Loucy (cell line): ENCODE results near the gene TMTC1.

Experiments used
- H2AFZ ChIP-seq: fragments of 200-600 bp; sonication (generic); 2 replicates; pipeline ENCODE4 v1.6.0; 2016; ENCODE audit warnings: antibody characterized with exemption, mild to moderate bottlenecking, low read length, moderate library complexity
- H3F3A ChIP-seq: fragments of 200-600 bp; 2 replicates; pipeline ENCODE4 v1.6.0; 2016; ENCODE audit warnings: antibody characterized with exemption, low read depth, mild to moderate bottlenecking
- H3K27me3 ChIP-seq: fragments of 200-600 bp; sonication (generic); 2 replicates; pipeline ENCODE4 v1.6.1; 2014; ENCODE audit warnings: low read length, mild to moderate bottlenecking; ENCODE audit not compliant: insufficient read depth, poor library complexity, severe bottlenecking
- H3K36me3 ChIP-seq: fragments of 200-600 bp; sonication (generic); 2 replicates; pipeline ENCODE4 v1.6.1; 2016; ENCODE audit warnings: low read length; ENCODE audit not compliant: insufficient read depth
- H3K4me1 ChIP-seq: fragments of 200-600 bp; sonication (generic); 2 replicates; pipeline ENCODE4 v1.5.1; 2014; ENCODE audit warnings: low read length, mild to moderate bottlenecking; ENCODE audit not compliant: insufficient read depth, poor library complexity, severe bottlenecking
- H3K4me2 ChIP-seq: fragments of 200-600 bp; sonication (generic); 2 replicates; pipeline ENCODE4 v1.6.0; 2014; ENCODE audit warnings: antibody characterized with exemption, low read length, low read depth, mild to moderate bottlenecking; ENCODE audit not compliant: poor library complexity, severe bottlenecking
- H3K4me3 ChIP-seq: fragments of 200-600 bp; sonication (generic); 2 replicates; pipeline ENCODE4 v1.5.1; 2014; ENCODE audit warnings: low read length, mild to moderate bottlenecking, mixed read lengths; ENCODE audit not compliant: poor library complexity, severe bottlenecking
- H3K79me2 ChIP-seq: fragments of 200-600 bp; sonication (generic); 2 replicates; pipeline ENCODE4 v1.6.1; 2014; ENCODE audit warnings: low read length; ENCODE audit not compliant: insufficient read depth
- H3K9ac ChIP-seq: fragments of 200-600 bp; sonication (generic); 2 replicates; pipeline ENCODE4 v1.6.0; 2014; ENCODE audit warnings: mild to moderate bottlenecking, low read depth, low read length, moderate library complexity; ENCODE audit not compliant: poor library complexity, severe bottlenecking
- H3K9me2 ChIP-seq: fragments of 200-600 bp; sonication (generic); replicated peaks from 2 replicates; pipeline ENCODE4 v1.6.1; 2016; ENCODE audit warnings: low read depth, low read length, mixed read lengths
- H3K9me3 ChIP-seq: fragments of 200-600 bp; sonication (generic); 2 replicates; pipeline ENCODE4 v1.6.1; 2014; ENCODE audit warnings: mild to moderate bottlenecking, antibody characterized with exemption, low read length, low read depth; ENCODE audit not compliant: insufficient read depth
- H4K20me1 ChIP-seq: fragments of 200-600 bp; sonication (generic); 2 replicates; pipeline ENCODE4 v1.6.0; 2014; ENCODE audit warnings: antibody characterized with exemption, low read length, mild to moderate bottlenecking; ENCODE audit not compliant: insufficient read depth, poor library complexity, severe bottlenecking
- EZH2phosphoT487 ChIP-seq: fragments of 200-600 bp; IDR thresholded peaks from 2 replicates; pipeline ENCODE4 v1.6.1; 2018; ENCODE audit warnings: antibody characterized with exemption, mild to moderate bottlenecking, moderate library complexity, borderline replicate concordance
- TF ChIP-seq, protein P1 (sequence below): fragments of 200-600 bp; sonication (generic); conservative IDR thresholded peaks from 2 replicates; pipeline ENCODE4 v1.5.1; 2014; ENCODE audit warnings: mild to moderate bottlenecking, antibody characterized with exemption, low read length

TMTC1 gene

DNA sequence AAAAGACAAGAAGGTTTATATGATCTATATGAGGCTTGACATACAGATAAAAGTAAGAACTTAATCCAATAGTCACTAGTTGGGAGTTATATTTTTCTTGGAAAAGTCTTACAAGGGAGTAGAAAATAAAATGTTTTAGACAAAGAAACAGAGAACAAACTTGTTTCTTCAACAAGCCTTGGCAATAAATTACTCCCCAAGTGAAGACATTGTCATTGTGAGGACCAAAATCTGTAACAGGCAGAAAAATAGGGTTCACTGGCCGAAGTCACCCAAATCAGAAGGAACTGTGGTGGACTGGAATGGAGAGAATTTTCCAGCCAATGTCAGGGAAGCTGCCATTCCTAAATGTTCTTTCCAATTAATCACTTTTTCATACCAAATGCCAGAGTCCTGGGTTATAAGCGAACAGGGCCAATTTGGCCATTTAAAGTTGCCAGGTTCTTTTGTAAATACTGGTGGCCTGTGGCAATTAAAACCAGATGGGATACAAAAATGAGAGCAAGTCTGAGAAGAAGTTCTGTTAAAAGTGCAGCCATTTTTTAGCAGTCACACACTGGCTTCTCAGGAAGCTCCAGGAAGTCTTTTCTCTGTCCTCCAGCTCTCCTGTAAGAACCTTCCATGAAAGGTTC lies 168.9 kb downstream of the TMTC1 start:
- no peaks in the 10 kb centered on the region for H3K9me2 ChIP-seq
- TF ChIP-seq, protein P1, sequence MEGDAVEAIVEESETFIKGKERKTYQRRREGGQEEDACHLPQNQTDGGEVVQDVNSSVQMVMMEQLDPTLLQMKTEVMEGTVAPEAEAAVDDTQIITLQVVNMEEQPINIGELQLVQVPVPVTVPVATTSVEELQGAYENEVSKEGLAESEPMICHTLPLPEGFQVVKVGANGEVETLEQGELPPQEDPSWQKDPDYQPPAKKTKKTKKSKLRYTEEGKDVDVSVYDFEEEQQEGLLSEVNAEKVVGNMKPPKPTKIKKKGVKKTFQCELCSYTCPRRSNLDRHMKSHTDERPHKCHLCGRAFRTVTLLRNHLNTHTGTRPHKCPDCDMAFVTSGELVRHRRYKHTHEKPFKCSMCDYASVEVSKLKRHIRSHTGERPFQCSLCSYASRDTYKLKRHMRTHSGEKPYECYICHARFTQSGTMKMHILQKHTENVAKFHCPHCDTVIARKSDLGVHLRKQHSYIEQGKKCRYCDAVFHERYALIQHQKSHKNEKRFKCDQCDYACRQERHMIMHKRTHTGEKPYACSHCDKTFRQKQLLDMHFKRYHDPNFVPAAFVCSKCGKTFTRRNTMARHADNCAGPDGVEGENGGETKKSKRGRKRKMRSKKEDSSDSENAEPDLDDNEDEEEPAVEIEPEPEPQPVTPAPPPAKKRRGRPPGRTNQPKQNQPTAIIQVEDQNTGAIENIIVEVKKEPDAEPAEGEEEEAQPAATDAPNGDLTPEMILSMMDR, result no peak
- TF ChIP-seq EZH2phosphoT487, result no peak
- H3K9ac ChIP-seq, result no peak overlapping the region
- no peak overlapping the region for H2AFZ ChIP-seq
- H3K79me2 ChIP-seq, result no peaks in the 10 kb centered on the region
- H3K9me3 ChIP-seq, result no peaks in the 10 kb centered on the region
- H3K4me2 ChIP-seq, result no peak overlapping the region
- no peaks in the 10 kb centered on the region for H4K20me1 ChIP-seq
- no peak overlapping the region for H3K4me3 ChIP-seq
- H3K36me3 ChIP-seq, result no peaks in the 10 kb centered on the region
- no peaks in the 10 kb centered on the region for H3K27me3 ChIP-seq
- H3K4me1 ChIP-seq, result no peaks in the 10 kb centered on the region
- H3F3A ChIP-seq, result no peaks in the 10 kb centered on the region

DNA sequence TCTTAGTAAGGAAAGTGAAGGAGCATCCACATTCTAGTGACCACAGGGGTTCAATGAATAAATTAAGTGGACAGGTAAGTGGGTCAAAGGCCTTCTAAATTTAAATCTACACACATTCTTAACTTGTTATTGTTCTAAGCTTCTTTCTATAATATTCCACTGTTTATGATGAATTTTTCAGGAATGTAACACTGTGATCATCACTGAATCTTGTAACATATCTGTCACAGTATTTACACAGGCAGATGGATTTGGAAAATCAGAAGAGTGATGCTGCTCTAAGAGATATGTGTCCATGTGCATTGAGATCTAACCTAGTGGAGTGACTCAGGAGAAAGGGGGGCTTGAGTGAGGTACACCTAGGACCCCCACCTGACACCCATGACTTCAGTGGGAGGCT lies 170.8 kb downstream of the TMTC1 start:
- H3K27me3 ChIP-seq, result no peaks in the 10 kb centered on the region
- H3F3A ChIP-seq, result no peaks in the 10 kb centered on the region
- no peak for TF ChIP-seq EZH2phosphoT487
- TF ChIP-seq, protein P1, result no peak
- no peak overlapping the region for H3K4me3 ChIP-seq
- no peaks in the 10 kb centered on the region for H3K9me3 ChIP-seq
- H3K36me3 ChIP-seq, result no peaks in the 10 kb centered on the region
- no peaks in the 10 kb centered on the region for H3K79me2 ChIP-seq
- H3K9me2 ChIP-seq, result no peaks in the 10 kb centered on the region
- H3K4me2 ChIP-seq, result no peak overlapping the region
- no peaks in the 10 kb centered on the region for H3K4me1 ChIP-seq
- no peak overlapping the region for H2AFZ ChIP-seq
- H3K9ac ChIP-seq, result no peak overlapping the region
- H4K20me1 ChIP-seq, result no peaks in the 10 kb centered on the region

DNA sequence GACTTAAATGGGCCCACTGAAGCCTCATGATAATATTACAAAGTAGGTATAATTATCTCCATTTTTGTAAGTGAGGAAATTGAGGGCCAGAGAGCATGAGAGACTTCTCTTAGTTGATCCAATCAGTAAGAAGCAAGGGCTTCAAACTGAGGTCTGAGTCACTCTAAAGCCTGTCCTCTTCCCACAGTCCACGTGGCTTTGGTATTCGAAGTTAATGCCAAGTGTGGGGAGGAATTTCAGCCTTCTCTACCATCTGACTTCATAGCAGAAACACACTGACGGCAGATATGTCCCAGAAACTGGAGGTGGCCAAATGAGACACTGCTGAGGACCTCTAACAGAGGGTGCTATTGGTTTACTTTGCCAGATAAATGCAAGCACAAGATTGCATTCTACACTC lies 171.8 kb downstream of the TMTC1 start:
- no peak overlapping the region for H3K9ac ChIP-seq
- H3K4me3 ChIP-seq, result no peak overlapping the region
- H3K4me1 ChIP-seq, result no peaks in the 10 kb centered on the region
- no peaks in the 10 kb centered on the region for H3K79me2 ChIP-seq
- no peaks in the 10 kb centered on the region for H3K36me3 ChIP-seq
- H2AFZ ChIP-seq, result no peak overlapping the region
- H3K4me2 ChIP-seq, result no peak overlapping the region
- no peaks in the 10 kb centered on the region for H3F3A ChIP-seq
- no peaks in the 10 kb centered on the region for H3K27me3 ChIP-seq
- no peak for TF ChIP-seq EZH2phosphoT487
- TF ChIP-seq, protein P1, result no peak
- H3K9me2 ChIP-seq, result no peaks in the 10 kb centered on the region
- no peaks in the 10 kb centered on the region for H4K20me1 ChIP-seq
- H3K9me3 ChIP-seq, result no peaks in the 10 kb centered on the region
